ENCODE measurements around the gene THAP2.
"Not testable (repeated sequence)": the region's sequence is repeated elsewhere in the genome, so short reads cannot be mapped to it uniquely, and the experiment has no call there.

The THAP2 gene

GRCh38 chr12:71656740-71657139 lies 7.4 kb upstream of the THAP2 start:
- intact Hi-C loops (cut with DNase I): no loop called here
- no peak for DNase-seq

GRCh38 chr12:71661977-71662530 lies 2.0 kb upstream of the THAP2 start:
- DNase-seq: no peak
- intact Hi-C loops (cut with DNase I): loop anchor here (5.0 kb wide), 1 partner anchor 85 kb away; no protein-coding TSS in a partner anchor

- intact Hi-C loops (cut with DNase I): loop anchor here (5.0 kb wide), 1 partner anchor 84 kb away; no protein-coding TSS in a partner anchor
Observed at GRCh38 chr12:71662849-71663560, 1.1 kb upstream of the THAP2 start.

DNA sequence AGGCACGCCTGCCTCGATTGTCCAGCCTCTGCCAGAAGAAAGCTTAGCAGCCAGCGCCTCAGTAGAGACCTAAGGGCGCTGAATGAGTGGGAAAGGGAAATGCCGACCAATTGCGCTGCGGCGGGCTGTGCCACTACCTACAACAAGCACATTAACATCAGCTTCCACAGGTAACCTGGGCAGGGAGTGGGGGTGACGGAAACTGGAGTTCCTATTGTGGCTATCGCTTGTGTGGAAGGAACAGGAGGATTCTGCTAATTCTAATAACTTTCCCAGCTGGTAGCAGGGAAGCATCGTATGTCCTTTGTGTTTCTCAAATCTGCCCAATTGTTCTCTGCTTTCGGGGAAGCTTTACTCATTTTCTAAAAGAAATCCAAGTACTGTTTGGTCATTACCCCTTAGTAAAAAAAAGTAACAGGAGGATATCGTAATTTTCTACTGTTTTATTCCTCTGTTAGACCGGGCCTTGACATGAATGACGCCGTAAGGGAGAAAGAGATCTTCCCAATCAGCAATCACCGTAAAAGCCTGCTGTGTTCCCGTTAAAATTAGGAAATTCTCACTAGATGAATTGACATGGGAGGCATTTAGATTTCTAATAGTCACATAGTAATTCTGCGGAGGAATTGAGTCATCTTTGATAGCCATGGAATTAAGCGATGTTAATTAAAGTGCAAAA lies 449 bp downstream of the THAP2 start:
- DNase-seq: no peak

More at GRCh38 chr12:71662849-71663560, 1.1 kb upstream of the THAP2 start:
- peak in 9 of 10 donors; percentile 28 to 92 (median 44) for DNase-seq

GRCh38 chr12:71665090-71665463 lies 976 bp downstream of the THAP2 start:
- intact Hi-C loops (cut with DNase I): no loop called here
- no peak for DNase-seq

More for the DNA sequence above, 449 bp downstream of the THAP2 start:
- intact Hi-C loops (cut with DNase I): loop anchor here (1.0 to 5.0 kb wide), 2 partner anchors 20 to 83 kb away; no protein-coding TSS in a partner anchor

DNA sequence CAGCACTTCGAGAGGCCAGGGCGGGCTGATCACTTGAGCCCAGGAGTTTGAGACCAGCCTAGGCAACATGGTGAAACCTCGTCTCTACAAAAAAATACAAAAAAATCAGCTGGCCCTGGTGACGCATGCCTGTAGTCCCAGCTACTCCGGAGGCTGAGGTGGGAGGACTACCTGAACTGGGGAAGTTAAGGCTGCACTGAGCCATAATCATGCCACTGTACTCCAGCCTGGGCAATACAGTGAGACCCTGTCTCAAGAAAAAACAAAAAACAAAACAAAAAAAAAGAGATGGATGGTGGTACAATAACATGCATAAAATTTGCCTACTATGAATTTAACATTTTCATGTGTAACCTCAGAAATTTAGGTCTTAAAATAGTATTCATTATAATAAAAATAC lies 2.2 kb downstream of the THAP2 start:
- DNase-seq: peak in 1 of 10 donors; percentile 24
- intact Hi-C loops (cut with DNase I): no loop called here

DNA sequence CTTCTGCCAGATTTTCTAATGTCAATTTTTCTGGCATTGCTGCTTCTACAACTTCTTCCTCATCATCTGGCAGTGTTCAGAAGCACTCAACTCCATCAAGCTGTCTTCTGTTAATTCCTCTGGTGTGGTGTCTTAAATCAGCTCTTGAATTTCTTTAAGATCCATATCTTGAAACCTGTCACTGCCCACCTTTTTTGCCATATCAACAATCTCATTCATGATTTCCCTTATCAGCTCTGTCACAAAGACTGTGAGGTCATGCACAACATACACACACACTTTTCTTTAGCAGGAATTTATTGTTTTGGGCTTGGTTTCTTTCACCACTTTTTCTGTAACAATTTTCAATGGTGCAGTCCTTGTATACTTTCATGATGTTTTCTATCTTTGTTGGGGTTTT lies 7.2 kb downstream of the THAP2 start:
- intact Hi-C loops (cut with DNase I): no loop called here
- no peak for DNase-seq

DNA sequence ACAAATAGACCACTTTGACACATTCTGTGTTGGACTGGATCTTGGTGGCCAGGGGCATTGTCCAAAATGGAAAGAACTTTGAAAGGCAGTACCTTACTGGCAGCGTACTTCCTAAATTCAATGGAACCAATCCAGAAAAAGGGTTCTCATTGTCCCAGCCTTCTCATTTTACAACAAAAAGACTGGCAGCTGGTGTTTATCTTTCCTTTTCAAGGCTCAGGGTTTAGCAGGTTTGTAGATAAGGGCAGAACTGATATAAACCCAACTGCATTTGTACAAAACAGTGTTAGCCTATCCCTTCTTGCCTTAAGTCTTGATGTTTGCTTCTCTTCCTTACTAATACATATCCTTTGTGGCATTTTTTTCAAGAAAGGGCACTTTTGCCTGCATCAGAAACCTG lies 7.7 kb downstream of the THAP2 start:
- no peak for DNase-seq
- intact Hi-C loops (cut with DNase I): no loop called here

DNA sequence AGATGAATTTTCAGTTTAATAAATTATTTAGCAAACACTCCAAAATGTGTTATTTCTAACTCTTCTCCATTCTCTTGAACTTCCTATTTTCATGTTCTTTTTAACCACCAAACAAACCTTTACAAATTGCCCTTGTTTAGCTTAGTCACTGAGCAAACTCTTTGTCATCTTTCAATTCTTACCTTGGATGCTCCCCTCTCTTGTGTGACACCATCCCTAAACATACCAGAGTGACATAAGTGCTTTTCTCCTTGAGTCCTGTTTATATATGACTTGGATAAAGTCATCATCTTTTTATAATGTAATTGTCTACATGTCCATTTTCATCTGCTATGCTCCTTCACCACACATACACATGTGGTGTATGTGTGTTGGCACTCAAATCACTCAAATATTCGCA lies 18.4 kb downstream of the THAP2 start:
- intact Hi-C loops (cut with DNase I): no loop called here
- no peak for DNase-seq

DNA sequence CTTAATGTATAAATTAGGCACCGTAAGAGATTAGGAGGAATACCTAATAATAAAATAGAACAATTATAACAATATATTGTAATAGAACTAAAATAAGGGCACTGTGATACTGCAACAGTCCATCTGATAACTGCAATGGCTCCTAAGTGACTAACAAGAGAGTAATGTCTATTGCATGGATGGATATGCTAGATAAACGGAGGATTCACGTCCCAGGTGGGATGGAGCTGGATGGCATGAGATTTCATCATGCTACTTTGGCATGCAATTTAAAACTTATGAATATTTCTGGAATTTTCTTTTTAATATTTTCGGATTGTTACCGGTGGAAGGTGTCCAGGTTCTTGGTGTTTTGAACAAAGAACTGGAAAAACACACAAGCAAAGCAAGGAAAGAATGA lies 19.5 kb downstream of the THAP2 start:
- DNase-seq: no peak
- intact Hi-C loops (cut with DNase I): loop anchor here (1.0 kb wide), 1 partner anchor 19 kb away; the partner anchor contains the start of gene THAP2

GRCh38 chr12:71684081-71684480 lies 20.0 kb downstream of the THAP2 start:
- intact Hi-C loops (cut with DNase I): loop anchor here (1.0 kb wide), 1 partner anchor 20 kb away; the partner anchor contains the start of gene THAP2
- no peak for DNase-seq

- intact Hi-C loops (cut with DNase I): no loop called here
- DNase-seq: peak in 3 of 10 donors; percentile 10 to 63 (median 22)
Observed at GRCh38 chr12:71685312-71685906, 21.3 kb downstream of the THAP2 start.

DNA sequence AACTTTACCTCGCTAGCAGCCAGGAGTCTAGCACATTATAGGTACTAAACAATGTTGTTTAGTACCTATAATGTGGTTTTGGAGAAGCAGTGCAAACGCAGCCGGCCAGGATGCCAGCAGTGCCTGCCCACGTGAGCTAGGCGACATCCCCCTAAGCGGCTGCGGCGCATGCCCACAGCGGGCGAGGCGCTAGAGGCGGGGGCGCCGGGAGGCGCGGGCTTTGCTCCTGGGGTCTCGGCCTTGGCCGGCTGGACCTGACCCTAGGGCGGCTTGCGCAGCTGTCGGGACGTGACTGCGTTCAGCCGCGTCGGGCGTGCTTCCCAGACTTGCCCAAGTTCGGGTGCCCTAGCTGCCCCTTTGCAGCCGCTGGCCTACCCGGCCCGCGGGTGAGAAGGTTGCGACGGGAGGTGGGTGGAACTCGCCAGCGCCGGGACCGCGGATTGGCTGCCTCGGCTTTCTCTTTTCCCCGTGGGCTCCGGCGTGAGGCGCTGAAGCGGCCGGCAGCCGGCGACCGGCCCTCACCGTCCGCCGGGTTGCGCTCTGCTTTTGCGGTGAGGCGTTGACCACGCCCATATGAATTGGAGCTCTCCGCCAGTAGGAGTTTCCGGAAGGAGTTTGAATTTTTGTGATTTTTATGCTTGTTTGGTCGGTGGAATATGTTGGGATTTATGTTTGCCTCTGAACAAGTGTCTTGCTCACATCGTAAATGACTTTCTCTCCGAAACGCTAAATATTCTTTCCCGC lies 22.0 kb downstream of the THAP2 start, which contains the start of gene TMEM19:
TMEM19 (plus strand) TSS at position 169 of the 744 bp plus-strand sequence. CDS start 599 bp downstream, outside the sequence.
- peak; percentile 82 to 98 (median 89) for DNase-seq
- intact Hi-C loops (cut with DNase I): loop anchor here (2.0 kb wide), 1 partner anchor 69 kb away; the partner anchor contains the start of gene RAB21

- no peak for DNase-seq
- intact Hi-C loops (cut with DNase I): loop anchor here (2.0 kb wide), 1 partner anchor 68 kb away; the partner anchor contains the start of gene RAB21
Observed at GRCh38 chr12:71686658-71687025, 22.5 kb downstream of the THAP2 start.

DNA sequence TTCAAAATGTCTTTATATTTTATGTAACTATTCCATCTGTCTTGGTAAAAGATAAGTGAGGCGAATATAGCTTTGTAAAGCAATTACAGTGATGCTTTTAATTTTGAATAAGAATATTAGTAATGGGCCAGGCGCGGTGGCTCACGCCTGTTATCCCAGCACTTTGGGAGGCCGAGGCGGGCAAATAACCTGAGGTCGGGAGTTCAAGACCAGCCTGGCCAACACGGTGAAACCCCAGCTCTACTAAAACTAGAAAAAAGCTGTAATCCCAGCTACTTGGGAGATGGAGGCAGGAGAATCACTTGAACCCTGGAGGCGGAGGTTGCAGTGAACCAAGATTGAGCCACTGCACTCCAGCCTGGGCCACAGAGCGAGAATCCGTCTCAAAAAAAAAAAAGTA lies 23.1 kb downstream of the THAP2 start:
- intact Hi-C loops (cut with DNase I): loop anchor here (2.0 kb wide), 1 partner anchor 68 kb away; the partner anchor contains the start of gene RAB21
- not testable (repeated sequence) for DNase-seq

GRCh38 chr12:71688961-71689570 lies 25.0 kb downstream of the THAP2 start:
- intact Hi-C loops (cut with DNase I): no loop called here
- DNase-seq: no peak

GRCh38 chr12:71691504-71692129 lies 27.5 kb downstream of the THAP2 start:
- intact Hi-C loops (cut with DNase I): no loop called here
- DNase-seq: no peak

- intact Hi-C loops (cut with DNase I): no loop called here
- no peak for DNase-seq
Observed at GRCh38 chr12:71693126-71693525, 29.0 kb downstream of the THAP2 start.

DNA sequence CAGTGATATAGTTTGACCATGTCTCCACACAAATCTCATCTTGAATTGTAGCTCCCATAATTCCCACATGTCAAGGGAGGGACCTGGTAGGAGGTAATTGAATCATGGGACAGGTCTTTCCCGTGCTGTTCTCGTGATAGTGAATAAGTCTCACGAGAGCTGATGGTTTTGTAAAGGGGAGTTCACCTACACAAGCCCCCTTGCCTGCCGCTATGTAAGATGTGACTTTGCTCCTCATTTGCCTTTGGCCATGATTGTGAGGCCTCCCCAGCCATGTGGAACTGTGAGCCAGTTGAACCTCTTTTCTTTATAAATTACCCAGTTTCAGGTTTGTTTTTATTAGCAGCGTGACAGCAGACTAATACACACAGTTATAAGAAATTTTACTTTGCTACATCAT lies 29.6 kb downstream of the THAP2 start:
- DNase-seq; intact Hi-C loops (cut with DNase I): not testable (repeated sequence)
